ENCODE results near the gene MAP4K2.

DNA sequence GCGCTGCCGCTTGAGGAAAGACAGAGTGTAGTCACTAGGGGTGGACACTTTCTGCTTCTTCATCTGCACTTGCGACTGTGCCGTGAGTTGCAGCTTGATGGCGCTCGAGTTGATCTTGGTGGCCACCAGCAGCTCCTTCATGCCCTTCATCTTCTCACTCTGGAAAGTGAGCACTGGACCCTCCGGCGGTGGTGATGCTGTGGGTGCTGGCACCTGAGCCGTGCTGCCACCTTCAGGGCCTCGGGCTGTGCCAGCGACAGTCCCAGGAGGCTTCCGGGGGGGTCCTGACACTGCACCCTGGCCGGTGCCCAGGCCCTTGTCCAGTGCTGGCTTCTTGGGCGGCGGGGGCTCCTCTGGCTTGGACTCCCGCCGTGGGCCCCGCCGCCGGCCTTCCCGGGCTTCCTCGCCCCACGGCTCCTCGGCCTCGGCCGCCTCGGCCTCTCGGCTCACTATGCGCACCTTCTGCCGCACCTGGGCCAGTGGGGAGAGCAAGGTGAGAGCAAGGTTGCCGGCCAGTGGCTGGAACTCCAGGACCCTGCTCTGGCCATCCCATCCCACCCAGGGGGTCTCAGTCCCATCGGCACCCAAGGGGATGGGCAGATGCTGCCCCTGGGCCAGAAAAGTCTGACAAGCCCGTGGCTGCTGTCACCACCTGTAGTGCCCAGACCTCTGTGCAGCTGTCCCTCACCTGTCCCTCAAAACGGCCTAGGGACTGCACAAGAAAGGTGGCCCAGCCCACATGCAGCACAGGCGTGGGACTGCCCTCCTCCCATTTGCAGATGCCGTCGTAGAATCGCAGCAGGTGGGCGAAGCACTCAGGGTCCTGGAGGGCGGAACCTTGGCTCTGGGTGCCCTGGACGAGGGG, 1.6 kb upstream of the MAP4K2 start:
- no peak for TF ChIP-seq POLR2A (IDR thresholded peaks at IDR 0.05; ENCODE audit: low read depth, low read length)
- TF ChIP-seq TAF1 (IDR thresholded peaks at IDR 0.05; ENCODE audit: borderline replicate concordance, low read depth, low read length) = no peak
- TF ChIP-seq POLR2AphosphoS5 (IDR thresholded peaks at IDR 0.05; ENCODE audit: low read depth, low read length) = no peak
